ENCODE results near the gene FANCE. TPM values are rescaled to one million over a fixed set of nuclear protein-coding genes. Genes with fewer than 3 reads are reported as not detected.

FANCE gene
- total RNA-seq, 1 experiment from 2014 or later: 12.4 TPM

DNA sequence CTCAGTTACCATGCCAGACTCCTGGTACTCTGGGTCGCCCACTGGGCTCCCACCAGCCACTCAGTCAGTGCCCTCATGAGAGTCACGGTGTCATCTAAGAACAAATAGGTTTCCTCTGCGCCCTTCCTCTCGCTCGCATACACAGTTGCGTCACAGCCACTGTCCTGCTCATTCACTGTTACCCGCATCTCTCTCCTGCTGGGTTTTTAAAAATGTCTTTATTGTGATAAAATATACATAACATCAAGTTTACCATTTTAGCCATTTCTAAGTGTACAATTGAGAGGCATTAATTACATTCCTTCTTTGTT, 40.8 kb downstream of the FANCE start:
- Histone ChIP-seq H3K9me3 (no peaks in the 10 kb centered on the region), H3K4me1 (peaks cover 74% of the 10 kb centered on the region), H3K4me3 (ENCODE audit: low read depth, low read length) (no peak overlapping the region), H3K36me3 (ENCODE audit: control insufficient read depth, insufficient read depth, low read length) (no peaks in the 10 kb centered on the region), H3K27me3 (replicated peaks; ENCODE audit: control insufficient read depth, insufficient read depth, low read length) (no peaks in the 10 kb centered on the region)
- no TSS peak for BruUV-seq (replicated peaks)
- ChIA-PET POLR2A (no interaction called here), CTCF (no interaction called here)
- Mint-ChIP-seq H3K4me1 (ENCODE audit: low read depth, unreplicated experiment) (peaks cover 43% of the 10 kb centered on the region), H3K36me3 (ENCODE audit: insufficient read depth, unreplicated experiment) (peaks cover 9% of the 10 kb centered on the region), H3K27ac (ENCODE audit: unreplicated experiment) (peak overlapping the region; percentile 50), H3K9me3 (ENCODE audit: unreplicated experiment) (no peaks in the 10 kb centered on the region), H3K27me3 (ENCODE audit: insufficient read depth, unreplicated experiment) (no peaks in the 10 kb centered on the region), H3K4me3 (ENCODE audit: unreplicated experiment) (peak overlapping the region; percentile 20)
- intact Hi-C loops (cut with micrococcal nuclease; ENCODE audit: unreplicated experiment): no loop called here
- DNase-seq: no peak
- TF ChIP-seq, protein P1, sequence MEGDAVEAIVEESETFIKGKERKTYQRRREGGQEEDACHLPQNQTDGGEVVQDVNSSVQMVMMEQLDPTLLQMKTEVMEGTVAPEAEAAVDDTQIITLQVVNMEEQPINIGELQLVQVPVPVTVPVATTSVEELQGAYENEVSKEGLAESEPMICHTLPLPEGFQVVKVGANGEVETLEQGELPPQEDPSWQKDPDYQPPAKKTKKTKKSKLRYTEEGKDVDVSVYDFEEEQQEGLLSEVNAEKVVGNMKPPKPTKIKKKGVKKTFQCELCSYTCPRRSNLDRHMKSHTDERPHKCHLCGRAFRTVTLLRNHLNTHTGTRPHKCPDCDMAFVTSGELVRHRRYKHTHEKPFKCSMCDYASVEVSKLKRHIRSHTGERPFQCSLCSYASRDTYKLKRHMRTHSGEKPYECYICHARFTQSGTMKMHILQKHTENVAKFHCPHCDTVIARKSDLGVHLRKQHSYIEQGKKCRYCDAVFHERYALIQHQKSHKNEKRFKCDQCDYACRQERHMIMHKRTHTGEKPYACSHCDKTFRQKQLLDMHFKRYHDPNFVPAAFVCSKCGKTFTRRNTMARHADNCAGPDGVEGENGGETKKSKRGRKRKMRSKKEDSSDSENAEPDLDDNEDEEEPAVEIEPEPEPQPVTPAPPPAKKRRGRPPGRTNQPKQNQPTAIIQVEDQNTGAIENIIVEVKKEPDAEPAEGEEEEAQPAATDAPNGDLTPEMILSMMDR (IDR thresholded peaks at IDR 0.05; ENCODE audit: insufficient read depth in 1 of 2, low read depth in 1 of 2, low read length in 1 of 2, severe bottlenecking in 1 of 2, unreplicated experiment in 1 of 2): no peak

DNA sequence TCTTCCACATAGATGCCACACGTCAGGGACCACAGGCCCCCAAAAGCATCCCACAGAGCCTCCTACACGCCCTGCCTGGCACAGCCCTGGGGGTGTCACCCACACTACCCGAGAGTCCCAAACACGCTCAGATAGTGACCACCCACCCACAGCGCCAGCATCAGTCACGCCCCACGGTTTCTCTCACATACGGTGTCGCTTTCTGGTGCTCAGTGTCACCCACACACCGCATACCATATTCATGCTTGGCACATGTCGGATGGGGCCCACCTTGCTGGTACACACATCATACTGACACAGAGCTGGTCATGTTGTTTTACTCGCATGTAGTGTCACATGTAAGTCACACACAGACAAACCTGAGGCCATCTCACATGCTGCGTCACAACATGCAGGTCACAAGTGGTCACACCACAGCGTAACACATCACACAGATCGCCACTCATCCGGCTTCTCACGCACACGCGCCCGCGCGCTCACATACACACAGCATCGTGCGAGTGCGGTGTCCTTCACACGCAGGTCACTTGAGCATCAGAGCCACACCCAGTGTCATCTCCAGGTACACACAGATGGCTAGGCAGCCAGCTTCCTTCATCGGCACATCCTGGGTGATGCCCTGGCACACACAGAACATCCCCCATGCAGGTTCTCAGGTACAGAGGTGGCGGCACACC, 41.3 kb downstream of the FANCE start:
- Histone ChIP-seq H3K4me3 (ENCODE audit: low read depth, low read length) (no peak overlapping the region), H3K9me3 (no peaks in the 10 kb centered on the region), H3K4me1 (peaks cover 72% of the 10 kb centered on the region), H3K27me3 (replicated peaks; ENCODE audit: control insufficient read depth, insufficient read depth, low read length) (no peaks in the 10 kb centered on the region), H3K36me3 (ENCODE audit: control insufficient read depth, insufficient read depth, low read length) (no peaks in the 10 kb centered on the region)
- H3K9me3 Mint-ChIP-seq (ENCODE audit: unreplicated experiment): no peaks in the 10 kb centered on the region
- H3K27me3 Mint-ChIP-seq (ENCODE audit: insufficient read depth, unreplicated experiment): no peaks in the 10 kb centered on the region
- ChIA-PET POLR2A (no interaction called here), CTCF (no interaction called here)
- intact Hi-C loops (cut with micrococcal nuclease; ENCODE audit: unreplicated experiment): no loop called here
- peaks cover 9% of the 10 kb centered on the region for H3K36me3 Mint-ChIP-seq (ENCODE audit: insufficient read depth, unreplicated experiment)
- TF ChIP-seq, protein P1 (IDR thresholded peaks at IDR 0.05; ENCODE audit: insufficient read depth in 1 of 2, low read depth in 1 of 2, low read length in 1 of 2, severe bottlenecking in 1 of 2, unreplicated experiment in 1 of 2): no peak
- peak overlapping the region; percentile 50 for H3K27ac Mint-ChIP-seq (ENCODE audit: unreplicated experiment)
- peak overlapping the region; percentile 20 for H3K4me3 Mint-ChIP-seq (ENCODE audit: unreplicated experiment)
- no TSS peak for BruUV-seq (replicated peaks)
- DNase-seq: no peak
- peaks cover 38% of the 10 kb centered on the region for H3K4me1 Mint-ChIP-seq (ENCODE audit: low read depth, unreplicated experiment)

DNA sequence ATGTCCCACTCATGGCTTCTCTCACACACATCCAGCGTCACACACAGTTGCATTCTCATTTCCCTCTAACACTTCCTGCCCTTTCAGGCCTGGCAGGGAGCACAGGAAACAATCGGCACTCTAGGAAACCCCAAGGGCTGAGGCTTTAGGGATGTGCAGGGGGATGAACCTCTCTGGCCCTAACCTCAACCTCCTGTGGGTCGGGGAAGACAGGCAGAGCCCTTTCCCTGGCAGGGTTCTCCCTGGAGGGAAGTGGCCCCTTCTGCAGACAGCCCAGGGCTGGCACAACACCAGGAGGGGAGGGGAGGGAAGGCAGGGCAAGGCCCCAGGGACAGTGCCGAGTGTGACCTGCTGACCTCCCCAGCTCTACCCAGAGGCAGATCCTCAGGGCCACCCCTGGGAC, 42.0 kb downstream of the FANCE start:
- Mint-ChIP-seq H3K27ac (ENCODE audit: unreplicated experiment) (no peak overlapping the region), H3K27me3 (ENCODE audit: insufficient read depth, unreplicated experiment) (no peaks in the 10 kb centered on the region), H3K9me3 (ENCODE audit: unreplicated experiment) (no peaks in the 10 kb centered on the region), H3K4me1 (ENCODE audit: low read depth, unreplicated experiment) (peaks cover 37% of the 10 kb centered on the region), H3K36me3 (ENCODE audit: insufficient read depth, unreplicated experiment) (peaks cover 7% of the 10 kb centered on the region), H3K4me3 (ENCODE audit: unreplicated experiment) (no peak overlapping the region)
- Histone ChIP-seq H3K9me3 (no peaks in the 10 kb centered on the region), H3K27me3 (replicated peaks; ENCODE audit: control insufficient read depth, insufficient read depth, low read length) (no peaks in the 10 kb centered on the region), H3K36me3 (ENCODE audit: control insufficient read depth, insufficient read depth, low read length) (no peaks in the 10 kb centered on the region), H3K4me1 (peaks cover 72% of the 10 kb centered on the region), H3K4me3 (ENCODE audit: low read depth, low read length) (no peak overlapping the region)
- ChIA-PET CTCF (no interaction called here), POLR2A (interaction anchor here (0.6 kb wide), 1 partner anchor 25 kb away, joined by 3 read pairs; no protein-coding TSS in a partner anchor)
- no peak for DNase-seq
- TF ChIP-seq, protein P1 (IDR thresholded peaks at IDR 0.05; ENCODE audit: insufficient read depth in 1 of 2, low read depth in 1 of 2, low read length in 1 of 2, severe bottlenecking in 1 of 2, unreplicated experiment in 1 of 2): no peak
- BruUV-seq (replicated peaks): no TSS peak
- intact Hi-C loops (cut with micrococcal nuclease; ENCODE audit: unreplicated experiment): no loop called here

Measured in Caco-2 (cell line).